ENCODE measurements around the gene KLHL2. TPM values are rescaled to one million over a fixed set of nuclear protein-coding genes. Genes with fewer than 3 reads are reported as not detected.

The KLHL2 gene
- total RNA-seq, 4 donors from 2014 or later = 16.8 to 26.7 (median 21.2) TPM

DNA sequence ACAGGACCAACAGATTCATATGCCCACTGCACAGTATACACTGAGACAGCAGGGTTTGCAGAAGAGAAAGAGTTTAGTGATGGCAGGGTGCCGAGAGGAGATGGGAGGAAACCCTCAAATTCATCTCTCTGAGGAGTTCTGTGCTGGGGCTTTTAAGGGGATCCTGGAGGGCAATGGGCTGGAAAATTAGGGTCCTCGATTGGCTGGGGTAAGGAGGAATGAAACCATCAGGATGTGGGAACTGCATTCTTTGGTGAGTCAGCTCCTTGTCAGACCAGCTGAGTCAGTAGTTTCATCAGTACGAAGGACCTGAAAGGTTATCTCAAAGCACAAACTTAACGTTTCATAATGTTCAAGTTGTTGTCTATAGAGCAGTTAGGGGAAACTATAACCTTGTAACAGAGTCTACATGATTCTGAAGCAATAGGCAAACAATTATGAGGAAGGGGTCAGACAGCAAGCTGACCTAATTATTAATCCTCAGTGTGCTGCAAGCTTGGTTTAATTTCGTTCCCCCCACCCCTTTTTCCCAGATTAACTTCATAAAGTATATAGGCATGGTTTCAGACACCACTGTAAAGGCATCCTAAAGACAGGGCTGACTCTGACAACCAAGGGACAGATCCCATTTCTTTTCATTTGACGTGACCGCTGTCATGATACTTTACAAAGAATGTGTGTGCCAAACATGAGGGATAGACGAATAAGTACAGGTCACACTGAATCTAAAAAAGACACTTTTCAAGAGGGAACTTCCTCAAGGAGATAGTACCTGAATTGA lies 118.6 kb downstream of the KLHL2 start:
- TF ChIP-seq, protein P1, sequence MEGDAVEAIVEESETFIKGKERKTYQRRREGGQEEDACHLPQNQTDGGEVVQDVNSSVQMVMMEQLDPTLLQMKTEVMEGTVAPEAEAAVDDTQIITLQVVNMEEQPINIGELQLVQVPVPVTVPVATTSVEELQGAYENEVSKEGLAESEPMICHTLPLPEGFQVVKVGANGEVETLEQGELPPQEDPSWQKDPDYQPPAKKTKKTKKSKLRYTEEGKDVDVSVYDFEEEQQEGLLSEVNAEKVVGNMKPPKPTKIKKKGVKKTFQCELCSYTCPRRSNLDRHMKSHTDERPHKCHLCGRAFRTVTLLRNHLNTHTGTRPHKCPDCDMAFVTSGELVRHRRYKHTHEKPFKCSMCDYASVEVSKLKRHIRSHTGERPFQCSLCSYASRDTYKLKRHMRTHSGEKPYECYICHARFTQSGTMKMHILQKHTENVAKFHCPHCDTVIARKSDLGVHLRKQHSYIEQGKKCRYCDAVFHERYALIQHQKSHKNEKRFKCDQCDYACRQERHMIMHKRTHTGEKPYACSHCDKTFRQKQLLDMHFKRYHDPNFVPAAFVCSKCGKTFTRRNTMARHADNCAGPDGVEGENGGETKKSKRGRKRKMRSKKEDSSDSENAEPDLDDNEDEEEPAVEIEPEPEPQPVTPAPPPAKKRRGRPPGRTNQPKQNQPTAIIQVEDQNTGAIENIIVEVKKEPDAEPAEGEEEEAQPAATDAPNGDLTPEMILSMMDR (IDR thresholded peaks at IDR 0.05; ENCODE audit: low read depth) = no peak

DNA sequence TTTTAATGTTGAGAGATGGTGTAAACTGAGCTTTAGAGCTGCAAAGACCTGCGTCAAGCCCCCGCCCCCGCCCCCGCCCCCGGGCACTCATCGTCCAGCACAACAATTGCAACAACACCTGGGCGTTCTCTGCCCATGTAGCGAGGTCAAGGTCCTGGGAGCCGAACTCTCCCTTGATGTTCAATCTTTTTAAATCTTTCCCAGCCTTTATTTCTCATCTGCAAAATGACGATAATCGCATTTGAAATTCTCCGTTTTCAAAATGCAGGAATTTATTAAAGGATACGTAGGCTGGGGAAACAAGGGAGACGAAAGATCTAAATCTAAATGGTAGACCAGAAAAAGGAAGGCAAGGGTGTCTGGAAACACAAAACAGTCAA lies 119.5 kb downstream of the KLHL2 start:
- TF ChIP-seq, protein P1 (IDR thresholded peaks at IDR 0.05; ENCODE audit: low read depth) = no peak

DNA sequence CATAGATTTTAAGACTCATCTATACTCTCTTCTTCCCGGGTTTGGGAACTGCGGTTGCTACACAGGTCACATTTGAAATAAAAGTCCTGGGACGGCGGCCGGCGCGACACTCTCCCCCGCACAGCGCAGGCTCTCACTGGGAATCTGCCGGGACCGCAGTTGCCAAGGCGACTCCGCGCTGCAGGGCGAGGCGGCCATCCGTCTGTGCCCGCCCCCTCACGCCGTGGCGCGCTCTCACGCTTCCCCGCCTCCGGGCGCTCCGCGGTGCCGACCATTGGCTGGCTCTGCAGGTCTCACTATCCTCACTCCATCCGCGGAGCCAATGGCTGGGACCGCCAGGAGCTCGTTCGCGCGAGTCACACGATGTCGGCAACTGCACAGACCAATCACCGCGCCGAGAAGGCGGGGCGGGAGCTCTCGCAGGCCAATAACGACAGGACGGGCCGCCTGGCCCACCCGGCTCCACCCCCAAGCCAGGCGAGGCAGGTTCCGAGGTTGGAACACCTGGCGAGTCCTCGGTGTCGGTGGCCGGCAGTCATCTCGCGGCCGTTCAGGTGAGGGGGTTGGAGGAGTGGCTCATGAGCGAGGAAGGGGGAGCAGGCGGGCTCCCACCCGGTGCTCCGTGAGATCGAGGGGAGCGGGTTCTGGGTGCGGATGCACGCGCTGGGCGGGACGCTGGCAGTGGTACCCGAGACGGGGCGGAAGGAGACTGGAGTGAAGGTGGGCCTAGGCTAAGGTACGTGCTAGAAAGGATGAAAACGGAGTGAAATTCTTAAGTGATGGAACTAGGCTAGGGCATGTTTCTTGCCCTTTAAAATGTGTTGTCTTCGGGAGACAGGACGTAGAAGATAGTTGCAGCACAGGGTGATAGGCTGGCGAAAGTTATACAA lies 120.1 kb downstream of the KLHL2 start, which contains the start of gene MSMO1:
Gene MSMO1, plus strand, starts transcription at position 459 of the 890 bp plus-strand sequence. CDS start 5,702 bp downstream, outside the sequence.
- TF ChIP-seq, protein P1 (IDR thresholded peaks at IDR 0.05; ENCODE audit: low read depth) = no peak

DNA sequence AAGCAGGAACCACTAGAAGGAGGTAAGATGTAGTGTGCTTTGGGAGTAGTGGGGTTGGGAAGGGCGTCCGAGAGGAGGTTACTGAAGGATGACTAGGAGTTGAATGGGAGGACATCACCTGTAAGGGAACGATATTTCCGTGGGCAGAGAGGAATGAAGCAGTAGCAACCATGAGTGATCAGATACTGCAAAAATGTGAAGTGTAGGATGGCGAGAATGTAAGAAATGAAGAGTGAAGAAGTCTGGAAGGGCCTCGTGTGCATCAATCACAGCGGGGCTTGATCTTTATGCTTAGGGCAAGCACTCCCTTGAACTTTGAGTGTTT lies 120.7 kb downstream of the KLHL2 start:
- TF ChIP-seq, protein P1 (IDR thresholded peaks at IDR 0.05; ENCODE audit: low read depth) = no peak

DNA sequence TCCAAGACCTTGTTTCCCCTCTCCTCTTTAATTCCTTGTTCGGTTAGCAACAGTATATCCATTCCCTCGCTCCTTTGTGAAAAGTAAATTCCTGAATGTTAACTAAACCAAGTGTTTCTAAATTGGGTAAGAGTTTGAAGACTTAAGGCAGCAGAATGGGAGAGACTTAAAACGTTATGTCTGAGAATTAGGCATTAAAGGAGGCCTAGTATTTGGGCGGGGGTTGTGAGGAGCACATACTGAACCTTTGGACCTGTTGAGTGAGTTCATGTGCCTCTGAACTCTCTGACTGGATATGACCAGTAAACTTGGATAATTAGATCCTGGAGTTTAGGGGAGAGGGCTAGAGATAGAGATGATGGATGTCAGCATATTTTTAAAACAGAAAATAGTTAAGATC lies 121.3 kb downstream of the KLHL2 start:
- TF ChIP-seq, protein P1 (IDR thresholded peaks at IDR 0.05; ENCODE audit: low read depth) = no peak

DNA sequence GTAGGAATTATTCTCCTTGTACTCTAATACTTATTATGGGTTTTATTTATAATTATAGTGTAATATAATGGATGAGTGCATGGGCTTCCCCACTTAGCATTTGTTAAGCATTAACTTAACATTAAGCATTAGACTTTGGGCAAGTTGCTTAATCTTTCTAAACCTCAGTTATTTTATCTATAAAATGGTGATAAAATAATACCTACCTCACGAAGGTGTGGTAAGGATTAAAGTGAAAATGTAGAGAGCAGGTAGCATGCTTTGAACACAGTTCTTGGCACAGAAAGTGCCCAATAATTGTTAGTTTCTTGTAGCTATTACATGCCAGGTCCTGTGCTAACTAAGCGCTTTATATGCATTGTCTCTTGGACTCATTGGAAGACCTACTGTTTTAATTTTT lies 122.7 kb downstream of the KLHL2 start:
- TF ChIP-seq, protein P1 (IDR thresholded peaks at IDR 0.05; ENCODE audit: low read depth) = no peak

DNA sequence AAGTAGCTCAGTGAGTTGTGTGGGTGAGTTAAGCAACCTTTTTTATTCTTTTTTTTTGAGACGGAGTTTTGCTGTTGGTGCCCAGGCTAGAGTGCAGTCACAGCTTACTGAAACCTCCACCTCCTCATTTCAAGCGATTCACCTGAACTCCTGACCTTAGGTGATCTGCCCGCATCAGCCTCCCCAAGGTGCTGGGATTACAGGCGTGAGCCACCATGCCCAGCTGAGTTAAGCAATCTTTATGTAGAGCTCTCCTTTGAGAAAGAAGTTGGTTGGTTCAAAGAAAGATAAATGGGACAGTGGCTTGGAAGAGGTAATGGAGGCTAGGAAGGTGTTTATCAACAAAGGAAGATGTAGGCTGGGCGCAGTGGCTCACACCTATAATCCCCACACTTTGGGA lies 123.3 kb downstream of the KLHL2 start:
- TF ChIP-seq, protein P1 (IDR thresholded peaks at IDR 0.05; ENCODE audit: low read depth) = no peak

Data from subcutaneous adipose tissue (tissue), 4 donors.